Measurements from ENCODE around the gene SMG6. TPM values are rescaled to one million over a fixed set of nuclear protein-coding genes. Genes with fewer than 3 reads are reported as not detected.

The SMG6 gene
- total RNA-seq, 1 experiment from 2014 or later = 28.6 TPM

DNA sequence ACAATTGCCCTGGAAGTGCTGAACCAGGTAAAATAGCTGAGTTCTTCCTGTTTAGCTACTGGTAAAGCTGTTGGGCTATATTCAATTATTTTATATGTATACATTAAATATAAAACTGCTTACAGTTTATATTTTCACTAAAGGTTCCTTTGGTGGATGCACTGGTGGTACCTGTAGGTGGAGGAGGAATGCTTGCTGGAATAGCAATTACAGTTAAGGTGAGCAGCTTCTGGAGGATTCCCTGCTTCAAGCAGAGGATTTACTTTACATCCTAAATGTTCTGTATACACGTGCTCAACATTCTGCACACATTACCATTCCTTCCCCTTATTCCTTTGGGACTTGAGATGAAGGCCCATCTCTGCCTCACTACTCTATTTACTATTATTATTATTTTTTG, 17.8 kb upstream of the SMG6 start:
- no peaks in the 10 kb centered on the region for H4K20me1 ChIP-seq (ENCODE audit: control insufficient read depth, insufficient read depth, insufficient read length)
- no peaks in the 10 kb centered on the region for H3K9me3 Mint-ChIP-seq
- H3K23ac ChIP-seq (ENCODE audit: insufficient read length, low read depth, low read length) = no peak overlapping the region
- no peak overlapping the region for H2BK120ac ChIP-seq (ENCODE audit: low read depth, low read length, poor library complexity, severe bottlenecking)
- H3K4me1 ChIP-seq (ENCODE audit: insufficient read depth, low read length) = no peaks in the 10 kb centered on the region
- no peak overlapping the region for H3K9ac ChIP-seq (ENCODE audit: extremely low read depth, insufficient read length, low read length)
- no peaks in the 10 kb centered on the region for H3K9me3 ChIP-seq (ENCODE audit: control insufficient read depth, low read depth, low read length)
- TF ChIP-seq, protein P1, sequence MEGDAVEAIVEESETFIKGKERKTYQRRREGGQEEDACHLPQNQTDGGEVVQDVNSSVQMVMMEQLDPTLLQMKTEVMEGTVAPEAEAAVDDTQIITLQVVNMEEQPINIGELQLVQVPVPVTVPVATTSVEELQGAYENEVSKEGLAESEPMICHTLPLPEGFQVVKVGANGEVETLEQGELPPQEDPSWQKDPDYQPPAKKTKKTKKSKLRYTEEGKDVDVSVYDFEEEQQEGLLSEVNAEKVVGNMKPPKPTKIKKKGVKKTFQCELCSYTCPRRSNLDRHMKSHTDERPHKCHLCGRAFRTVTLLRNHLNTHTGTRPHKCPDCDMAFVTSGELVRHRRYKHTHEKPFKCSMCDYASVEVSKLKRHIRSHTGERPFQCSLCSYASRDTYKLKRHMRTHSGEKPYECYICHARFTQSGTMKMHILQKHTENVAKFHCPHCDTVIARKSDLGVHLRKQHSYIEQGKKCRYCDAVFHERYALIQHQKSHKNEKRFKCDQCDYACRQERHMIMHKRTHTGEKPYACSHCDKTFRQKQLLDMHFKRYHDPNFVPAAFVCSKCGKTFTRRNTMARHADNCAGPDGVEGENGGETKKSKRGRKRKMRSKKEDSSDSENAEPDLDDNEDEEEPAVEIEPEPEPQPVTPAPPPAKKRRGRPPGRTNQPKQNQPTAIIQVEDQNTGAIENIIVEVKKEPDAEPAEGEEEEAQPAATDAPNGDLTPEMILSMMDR (conservative IDR thresholded peaks at IDR 0.05) = no peak
- H3K4me3 Mint-ChIP-seq = no peak overlapping the region
- H3K79me2 ChIP-seq (ENCODE audit: insufficient read depth, low read length) = no peaks in the 10 kb centered on the region
- H3K56ac ChIP-seq (ENCODE audit: insufficient read length, low read depth, low read length) = no peak overlapping the region
- no peaks in the 10 kb centered on the region for H3K23me2 ChIP-seq (ENCODE audit: insufficient read length, low read depth, low read length, poor library complexity, severe bottlenecking)
- no peak overlapping the region for H3T11ph ChIP-seq (ENCODE audit: low read length)
- H4K8ac ChIP-seq (replicated peaks; ENCODE audit: insufficient read length, low read depth, low read length) = no peak overlapping the region
- no peak overlapping the region for H2AFZ ChIP-seq (ENCODE audit: low read length)
- no peaks in the 10 kb centered on the region for H3K27me3 Mint-ChIP-seq (ENCODE audit: low read depth)
- no peak for DNase-seq
- H2AK5ac ChIP-seq (ENCODE audit: insufficient read length, low read length) = no peak overlapping the region
- no peak overlapping the region for H2BK12ac ChIP-seq (ENCODE audit: insufficient read length, low read depth, low read length)
- peaks cover 43 to 50% (median 44%) of the 10 kb centered on the region in 3 experiments for H3K36me3 Mint-ChIP-seq (ENCODE audit: insufficient read depth in 1 of 3, low read depth in 3 of 3)
- no peaks in the 10 kb centered on the region for H3K79me1 ChIP-seq (ENCODE audit: insufficient read depth, low read depth, low read length, poor library complexity, severe bottlenecking)
- no peak overlapping the region for H3K4me2 ChIP-seq (ENCODE audit: insufficient read depth, insufficient read length, low read length)
- no peaks in the 10 kb centered on the region for H3K4me1 Mint-ChIP-seq
- H3K4ac ChIP-seq (ENCODE audit: low read depth, low read length) = no peak overlapping the region
- no peak overlapping the region for H3K14ac ChIP-seq (ENCODE audit: insufficient read depth, low read length)
- no peak overlapping the region for H2BK20ac ChIP-seq (ENCODE audit: low read depth, low read length, poor library complexity, severe bottlenecking)
- no peak overlapping the region for H3K27ac Mint-ChIP-seq
- no peak overlapping the region for H3K27ac ChIP-seq (ENCODE audit: insufficient read length, low read depth, low read length)
- H4K5ac ChIP-seq (ENCODE audit: insufficient read length, low read depth, low read length) = no peak overlapping the region
- H2BK5ac ChIP-seq (ENCODE audit: insufficient read length, low read length) = no peak overlapping the region
- H3K27me3 ChIP-seq (ENCODE audit: insufficient read depth, low read length) = no peaks in the 10 kb centered on the region
- no peak overlapping the region for H4K91ac ChIP-seq (ENCODE audit: insufficient read length, low read depth, low read length)
- no peak overlapping the region for H3K18ac ChIP-seq (ENCODE audit: insufficient read length, low read depth, low read length)
- WGBS (ENCODE audit: extremely low coverage, insufficient read length, low lambda C conversion rate) = no CpG with 5 or more reads among the region's 1 CpG
- no peak overlapping the region for H2BK15ac ChIP-seq (ENCODE audit: low read depth, low read length)
